IMR-90 (cell line): ENCODE results near the gene LRFN2. TPM values are rescaled to one million over a fixed set of nuclear protein-coding genes. Genes with fewer than 3 reads are reported as not detected.

Experiments used
- ATAC-seq: fragments of 200-7000 bp; cut with Tn5 transposase; 2 replicates; pipeline ENCODE4 v1.9.1; 2020; ENCODE audit warnings: low read depth, mild to moderate bottlenecking, moderate library complexity
- BruUV-seq: library from RNA; stranded (reverse); fragments of 400-500 nt; replicated peaks from 2 replicates; lab custom pipeline; 2021; lab: Mats Ljungman, UMichigan
- CTCF ChIA-PET: fragments of 300-600 bp; formaldehyde crosslinking; extraction: SDS; loops from one replicate; lab custom pipeline; 2021; ENCODE audit warnings: antibody characterized with exemption; lab: Yijun Ruan, JAX
- POLR2A ChIA-PET: fragments of 300-600 bp; sonication (Branson Sonifier 250); formaldehyde crosslinking; loops from one replicate; lab custom pipeline; 2022; ENCODE audit warnings: antibody characterized with exemption; ENCODE audit not compliant: unreplicated experiment; lab: Charles Lee
- DNase-seq: peaks from one replicate; pipeline ENCODE4 v3.0.0; 2013
- H2AFZ ChIP-seq: replicated peaks from 2 replicates; pipeline ENCODE3; 2013; ENCODE audit warnings: low read length, mild to moderate bottlenecking; ENCODE audit not compliant: poor library complexity
- H2AK5ac ChIP-seq: 2 replicates; pipeline ENCODE4 v1.6.1; 2013; ENCODE audit warnings: low read depth, low read length, inconsistent platforms
- H2AK9ac ChIP-seq: replicated peaks from 2 replicates; pipeline ENCODE3; 2013; ENCODE audit warnings: mild to moderate bottlenecking, low read depth, low read length, moderate library complexity; ENCODE audit not compliant: poor library complexity
- H2BK120ac ChIP-seq: 2 replicates; pipeline ENCODE4 v1.6.1; 2013; ENCODE audit warnings: low read depth, low read length, inconsistent platforms
- H2BK15ac ChIP-seq: 3 replicates; pipeline ENCODE4 v1.6.1; 2013; ENCODE audit warnings: low read depth, low read length, inconsistent platforms
- H2BK20ac ChIP-seq: 2 replicates; pipeline ENCODE4 v1.6.1; 2013; ENCODE audit warnings: low read depth, mild to moderate bottlenecking, inconsistent platforms, low read length, moderate library complexity
- H2BK5ac ChIP-seq: 2 replicates; pipeline ENCODE4 v1.6.1; 2013; ENCODE audit warnings: mild to moderate bottlenecking, low read depth, low read length, inconsistent platforms; ENCODE audit not compliant: poor library complexity, severe bottlenecking
- H3K14ac ChIP-seq: replicated peaks from 2 replicates; pipeline ENCODE4 v1.6.1; 2013; ENCODE audit warnings: low read depth, low read length, inconsistent platforms
- H3K18ac ChIP-seq: 2 replicates; pipeline ENCODE4 v1.6.1; 2013; ENCODE audit warnings: low read depth, low read length, control low read depth
- H3K23ac ChIP-seq: 2 replicates; pipeline ENCODE4 v1.6.1; 2013; ENCODE audit warnings: low read depth, low read length, inconsistent platforms
- H3K27ac ChIP-seq: 2 replicates; pipeline ENCODE4 v1.5.1; 2013; ENCODE audit warnings: mild to moderate bottlenecking, control low read depth, low read length; ENCODE audit not compliant: insufficient read depth
- H3K27me3 ChIP-seq: 2 replicates; pipeline ENCODE4 v1.6.1; 2013; ENCODE audit warnings: low read length; ENCODE audit not compliant: control insufficient read depth, insufficient read depth
- H3K36me3 ChIP-seq: 2 replicates; pipeline ENCODE4 v1.6.1; 2013; ENCODE audit warnings: low read length, mixed read lengths; ENCODE audit not compliant: control insufficient read depth, insufficient read depth
- H3K4ac ChIP-seq: 2 replicates; pipeline ENCODE4 v1.6.1; 2013; ENCODE audit warnings: low read depth, low read length, inconsistent platforms
- H3K4me1 ChIP-seq: 2 replicates; pipeline ENCODE4 v1.6.1; 2013; ENCODE audit warnings: low read length, mixed read lengths; ENCODE audit not compliant: control insufficient read depth, insufficient read depth
- H3K4me2 ChIP-seq: 2 replicates; pipeline ENCODE4 v1.6.1; 2013; ENCODE audit warnings: low read depth, mild to moderate bottlenecking, control low read depth, low read length, moderate library complexity
- H3K4me3 ChIP-seq: 2 replicates; pipeline ENCODE4 v1.5.1; 2013; ENCODE audit warnings: low read depth, mild to moderate bottlenecking, control low read depth, low read length, moderate library complexity; ENCODE audit not compliant: insufficient read depth
- H3K56ac ChIP-seq: 2 replicates; pipeline ENCODE4 v1.6.1; 2013; ENCODE audit warnings: low read length, inconsistent platforms; ENCODE audit not compliant: insufficient read depth; ENCODE audit errors: extremely low read depth
- H3K79me1 ChIP-seq, 2 experiments: 2 replicates each; pipeline ENCODE4 v1.6.1; 2013; ENCODE audit warnings: low read length in 2 of 2, inconsistent platforms in 1 of 2, low read depth in 1 of 2
- H3K9ac ChIP-seq: 2 replicates; pipeline ENCODE4 v1.6.1; 2013; ENCODE audit warnings: low read depth, low read length, control low read depth
- H3K9me1 ChIP-seq: 2 replicates; pipeline ENCODE4 v1.6.1; 2013; ENCODE audit warnings: low read length, inconsistent platforms; ENCODE audit not compliant: insufficient read depth
- H3K9me3 ChIP-seq: 2 replicates; pipeline ENCODE4 v1.6.1; 2013; ENCODE audit warnings: low read length; ENCODE audit not compliant: control insufficient read depth, insufficient read depth
- H4K20me1 ChIP-seq: 2 replicates; pipeline ENCODE4 v1.6.1; 2013; ENCODE audit warnings: low read length, inconsistent platforms; ENCODE audit not compliant: insufficient read depth
- H4K5ac ChIP-seq: 2 replicates; pipeline ENCODE4 v1.6.1; 2013; ENCODE audit warnings: mild to moderate bottlenecking, low read depth, low read length, control low read depth
- H4K8ac ChIP-seq, 2 experiments: 2 replicates each; pipeline ENCODE4 v1.6.1; 2013; ENCODE audit warnings: low read depth in 2 of 2, low read length in 2 of 2, control low read depth in 1 of 2, inconsistent platforms in 1 of 2
- H4K91ac ChIP-seq: 2 replicates; pipeline ENCODE4 v1.6.1; 2013; ENCODE audit warnings: low read depth, low read length, inconsistent platforms; ENCODE audit not compliant: insufficient read depth
- CEBPB ChIP-seq: IDR thresholded peaks from 2 replicates; pipeline ENCODE4 v1.6.1; 2012; ENCODE audit warnings: low read depth, low read length, improper control_type of control experiment
- CTCF ChIP-seq: conservative IDR thresholded peaks from 2 replicates; pipeline ENCODE4 v1.5.1; 2012; ENCODE audit warnings: mild to moderate bottlenecking, low read depth, low read length, improper control_type of control experiment
- MAZ ChIP-seq: IDR thresholded peaks from 2 replicates; pipeline ENCODE4 v1.6.1; 2012; ENCODE audit warnings: low read depth, mild to moderate bottlenecking, low read length, improper control_type of control experiment, moderate library complexity, borderline replicate concordance
- MXI1 ChIP-seq: IDR thresholded peaks from 2 replicates; pipeline ENCODE4 v1.6.1; 2012; ENCODE audit warnings: low read depth, mild to moderate bottlenecking, low read length, moderate library complexity, borderline replicate concordance
- NFE2L2 ChIP-seq: fragments of 150-350 bp; IDR thresholded peaks from 2 replicates; pipeline ENCODE4 v1.6.1; 2016; ENCODE audit warnings: low read depth, mild to moderate bottlenecking, low read length
- POLR2A ChIP-seq: IDR thresholded peaks from 2 replicates; pipeline ENCODE4 v1.6.1; 2012; ENCODE audit warnings: mild to moderate bottlenecking, low read depth, low read length
- RAD21 ChIP-seq: IDR thresholded peaks from 2 replicates; pipeline ENCODE4 v1.6.1; 2012; ENCODE audit warnings: low read length, improper control_type of control experiment
- SMC3 ChIP-seq: fragments of 150-350 bp; IDR thresholded peaks from 2 replicates; pipeline ENCODE4 v1.6.1; 2016; ENCODE audit warnings: low read depth, mild to moderate bottlenecking, antibody characterized with exemption, low read length, moderate library complexity
- USF2 ChIP-seq: fragments of 150-350 bp; IDR thresholded peaks from 2 replicates; pipeline ENCODE4 v1.6.1; 2017; ENCODE audit warnings: mild to moderate bottlenecking, antibody characterized with exemption, low read length, low read depth
- WGBS, 2 experiments: methylation state at CpG; one replicate each; pipeline versions ENCODE4 v1.1.5 to v1.1.7; 2013; ENCODE audit warnings: missing lambda C conversion rate in 2 of 2; ENCODE audit not compliant: insufficient read length in 1 of 2; ENCODE audit errors: extremely low coverage in 2 of 2; 5-methylcytosine and 5-hydroxymethylcytosine counted together
- dilution Hi-C: fragments of 300-500 bp; cut with HindIII; formaldehyde crosslinking; loops from one replicate; pipeline ENCODE4 v1.14.3; 2018; ENCODE audit warnings: low sequenced_read_pairs; ENCODE audit not compliant: unreplicated experiment
- in situ Hi-C: fragments of 300-500 bp; cut with MboI; formaldehyde crosslinking; loops from 3 replicates; pipeline ENCODE4 v1.14.3; 2019; ENCODE audit warnings: low sequenced_read_pairs, inconsistent platforms, mixed read lengths
- intact Hi-C: fragments of 100-400 bp; cut with micrococcal nuclease; formaldehyde crosslinking; loops from 2 replicates; pipeline ENCODE4 v1.10.0; 2022
- polyA plus RNA-seq, 3 experiments: library from polyadenylated mRNA; depleted of rRNA; stranded (reverse); fragments of >200 nt; gene quantifications; 2 replicates each; pipeline ENCODE4 v1.2.3, GENCODE V29; 2012; ENCODE audit warnings: low replicate concordance in 1 of 3
- total RNA-seq: library from RNA; depleted of rRNA; stranded (reverse); fragments of >200 nt; gene quantifications from 2 replicates; pipeline ENCODE4 v1.2.3, GENCODE V29; 2012
- TF ChIP-seq, protein P1 (sequence below): fragments of 150-350 bp; IDR thresholded peaks from 2 replicates; pipeline ENCODE4 v1.6.1; 2016; ENCODE audit warnings: low read depth, mild to moderate bottlenecking, low read length, moderate library complexity, borderline replicate concordance

The LRFN2 gene
- total and polyA plus RNA-seq, 2 of the 4 experiments (the other 2 are of a cell fraction) = not detected

GRCh38 chr6:40486576-40486975 lies 100.6 kb downstream of the LRFN2 start:
- Histone ChIP-seq H2AK5ac (no peak overlapping the region), H3K27ac (no peak overlapping the region), H3K56ac (no peak overlapping the region), H2BK15ac (no peak overlapping the region), H3K9me1 (no peaks in the 10 kb centered on the region), H4K20me1 (no peaks in the 10 kb centered on the region), H4K5ac (no peak overlapping the region), H3K4me2 (no peak overlapping the region), H3K4me3 (no peak overlapping the region), H2BK5ac (no peak overlapping the region), H3K4me1 (no peaks in the 10 kb centered on the region), H3K4ac (no peak overlapping the region), H3K23ac (no peak overlapping the region), H3K9me3 (no peaks in the 10 kb centered on the region), H3K27me3 (no peaks in the 10 kb centered on the region), H4K8ac (no peak overlapping the region), H4K91ac (no peak overlapping the region), H3K36me3 (no peaks in the 10 kb centered on the region), H2AFZ (no peak overlapping the region), H2BK120ac (no peak overlapping the region), H3K18ac (no peak overlapping the region), H2AK9ac (no peak overlapping the region), H3K14ac (no peak overlapping the region), H2BK20ac (no peak overlapping the region), H3K9ac (no peak overlapping the region), H3K79me1 (no peaks in the 10 kb centered on the region)
- in situ Hi-C loops = no loop called here
- no peak for DNase-seq
- TF ChIP-seq USF2 = no peak
- TF ChIP-seq CEBPB = no peak
- TF ChIP-seq MXI1 = no peak
- TF ChIP-seq, protein P1, sequence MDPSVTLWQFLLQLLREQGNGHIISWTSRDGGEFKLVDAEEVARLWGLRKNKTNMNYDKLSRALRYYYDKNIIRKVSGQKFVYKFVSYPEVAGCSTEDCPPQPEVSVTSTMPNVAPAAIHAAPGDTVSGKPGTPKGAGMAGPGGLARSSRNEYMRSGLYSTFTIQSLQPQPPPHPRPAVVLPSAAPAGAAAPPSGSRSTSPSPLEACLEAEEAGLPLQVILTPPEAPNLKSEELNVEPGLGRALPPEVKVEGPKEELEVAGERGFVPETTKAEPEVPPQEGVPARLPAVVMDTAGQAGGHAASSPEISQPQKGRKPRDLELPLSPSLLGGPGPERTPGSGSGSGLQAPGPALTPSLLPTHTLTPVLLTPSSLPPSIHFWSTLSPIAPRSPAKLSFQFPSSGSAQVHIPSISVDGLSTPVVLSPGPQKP = no peak
- no peak for TF ChIP-seq POLR2A
- no peak for TF ChIP-seq MAZ
- TF ChIP-seq NFE2L2 = no peak
- no peak for TF ChIP-seq RAD21
- TF ChIP-seq SMC3 = no peak
- no peak for TF ChIP-seq CTCF
- no peak for ATAC-seq
- POLR2A ChIA-PET = no interaction called here
- BruUV-seq = no TSS peak
- dilution Hi-C loops = no loop called here
- 22% methylated on average over 4 of the region's 4 CpGs; no CpG with 5 or more reads in 1 of the 2 experiments for WGBS, 2 experiments
- CTCF ChIA-PET = no interaction called here
- intact Hi-C loops = no loop called here
